Gastroesophageal sphincter (tissue), 3 donors: ENCODE data around the gene TFF2.

Experiments used
- CTCF ChIP-seq, 4 experiments: fragments of 200-600 bp in 2 of 4; fragments of 450-650 bp in 2 of 4; sonication (generic) in 1 of 4; IDR thresholded peaks; one replicate each; pipeline ENCODE4 v1.5.1; 2017 to 2019; ENCODE audit warnings: antibody characterized with exemption in 4 of 4, mild to moderate bottlenecking in 2 of 4, moderate library complexity in 2 of 4
- POLR2A ChIP-seq, 2 donors: fragments of 450-650 bp; IDR thresholded peaks; one replicate each; pipeline ENCODE4 v1.6.1; 2017; ENCODE audit warnings: antibody characterized with exemption in 2 of 2, mild to moderate bottlenecking in 2 of 2, moderate library complexity in 1 of 2

- TF ChIP-seq CTCF (IDR thresholded peaks at IDR 0.05), result no peak
- TF ChIP-seq POLR2A (IDR thresholded peaks at IDR 0.05), result no peak
Observed at GRCh38 chr21:42384156-42384945, 33.6 kb upstream of the TFF2 start.
